Lower leg skin (tissue), 3 donors: Measurements from ENCODE around the gene AXIN2.

ENCODE experiments used
- CTCF ChIP-seq, 3 donors: fragments of 450-650 bp; IDR thresholded peaks; one replicate each; pipeline ENCODE4 v1.5.1; 2016; ENCODE audit warnings: antibody characterized with exemption in 3 of 3, mild to moderate bottlenecking in 3 of 3, moderate library complexity in 2 of 3
- POLR2A ChIP-seq, 2 donors: fragments of 450-650 bp; IDR thresholded peaks; one replicate each; pipeline ENCODE4 v1.6.1; 2016 to 2017; ENCODE audit warnings: antibody characterized with exemption in 2 of 2, mild to moderate bottlenecking in 1 of 2, moderate library complexity in 1 of 2

GRCh38 chr17:65536573-65537342, 24.7 kb downstream of the AXIN2 start:
- TF ChIP-seq POLR2A (IDR thresholded peaks at IDR 0.05) (no peak), CTCF (IDR thresholded peaks at IDR 0.05) (no peak)
